ENCODE data around the gene WEE2.

Gene WEE2

GRCh38 chr7:141712603-141713255 is 4.6 kb downstream of the WEE2 start:
- H3K4me3 ChIP-seq (ENCODE audit: low read length), result no peak overlapping the region
- no peak for DNase-seq (ENCODE audit: low read depth)
- TF ChIP-seq, protein P1, sequence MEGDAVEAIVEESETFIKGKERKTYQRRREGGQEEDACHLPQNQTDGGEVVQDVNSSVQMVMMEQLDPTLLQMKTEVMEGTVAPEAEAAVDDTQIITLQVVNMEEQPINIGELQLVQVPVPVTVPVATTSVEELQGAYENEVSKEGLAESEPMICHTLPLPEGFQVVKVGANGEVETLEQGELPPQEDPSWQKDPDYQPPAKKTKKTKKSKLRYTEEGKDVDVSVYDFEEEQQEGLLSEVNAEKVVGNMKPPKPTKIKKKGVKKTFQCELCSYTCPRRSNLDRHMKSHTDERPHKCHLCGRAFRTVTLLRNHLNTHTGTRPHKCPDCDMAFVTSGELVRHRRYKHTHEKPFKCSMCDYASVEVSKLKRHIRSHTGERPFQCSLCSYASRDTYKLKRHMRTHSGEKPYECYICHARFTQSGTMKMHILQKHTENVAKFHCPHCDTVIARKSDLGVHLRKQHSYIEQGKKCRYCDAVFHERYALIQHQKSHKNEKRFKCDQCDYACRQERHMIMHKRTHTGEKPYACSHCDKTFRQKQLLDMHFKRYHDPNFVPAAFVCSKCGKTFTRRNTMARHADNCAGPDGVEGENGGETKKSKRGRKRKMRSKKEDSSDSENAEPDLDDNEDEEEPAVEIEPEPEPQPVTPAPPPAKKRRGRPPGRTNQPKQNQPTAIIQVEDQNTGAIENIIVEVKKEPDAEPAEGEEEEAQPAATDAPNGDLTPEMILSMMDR (conservative IDR thresholded peaks at IDR 0.05; ENCODE audit: low read depth, low read length), result no peak

GRCh38 chr7:141713890-141714289 is 5.7 kb downstream of the WEE2 start:
- no peak for DNase-seq (ENCODE audit: low read depth)
- no peak overlapping the region for H3K4me3 ChIP-seq (ENCODE audit: low read length)
- TF ChIP-seq, protein P1 (conservative IDR thresholded peaks at IDR 0.05; ENCODE audit: low read depth, low read length), result no peak

GRCh38 chr7:141714571-141714970 is 6.4 kb downstream of the WEE2 start:
- TF ChIP-seq, protein P1 (conservative IDR thresholded peaks at IDR 0.05; ENCODE audit: low read depth, low read length), result no peak
- no peak for DNase-seq (ENCODE audit: low read depth)
- H3K4me3 ChIP-seq (ENCODE audit: low read length), result no peak overlapping the region

- DNase-seq (ENCODE audit: low read depth), result no peak
- TF ChIP-seq, protein P1 (conservative IDR thresholded peaks at IDR 0.05; ENCODE audit: low read depth, low read length), result no peak
- H3K4me3 ChIP-seq (ENCODE audit: low read length), result no peak overlapping the region
Observed at GRCh38 chr7:141715018-141715417, 6.9 kb downstream of the WEE2 start.

- H3K4me3 ChIP-seq (ENCODE audit: low read length), result no peak overlapping the region
- TF ChIP-seq, protein P1 (conservative IDR thresholded peaks at IDR 0.05; ENCODE audit: low read depth, low read length), result no peak
- DNase-seq (ENCODE audit: low read depth), result no peak
Observed at GRCh38 chr7:141715794-141716689, 7.9 kb downstream of the WEE2 start.

DNA sequence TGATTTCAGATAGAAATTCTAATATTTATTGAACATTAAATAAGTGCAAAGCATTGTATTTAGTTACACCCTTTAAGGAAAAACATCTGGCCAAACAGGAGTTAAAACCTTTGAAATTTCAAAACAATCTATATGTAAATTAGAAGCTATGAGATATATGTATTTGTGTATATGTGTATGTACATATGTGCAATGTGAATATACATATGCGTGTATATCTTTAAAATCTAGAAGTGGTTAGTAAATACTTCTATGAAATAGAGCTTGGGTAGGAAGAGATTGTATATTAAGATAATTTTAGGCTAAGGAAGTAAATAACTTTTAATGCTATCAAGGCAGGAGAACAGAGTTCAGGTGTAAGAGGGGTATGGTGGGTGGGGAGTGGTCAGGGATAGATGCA is 9.3 kb downstream of the WEE2 start:
- TF ChIP-seq, protein P1 (conservative IDR thresholded peaks at IDR 0.05; ENCODE audit: low read depth, low read length), result no peak
- no peak for DNase-seq (ENCODE audit: low read depth)
- no peak overlapping the region for H3K4me3 ChIP-seq (ENCODE audit: low read length)
